ENCODE data around the gene VEZT. TPM values are rescaled to one million over a fixed set of nuclear protein-coding genes. Genes with fewer than 3 reads are reported as not detected.

The VEZT gene
- total RNA-seq, 2 experiments from 2014 or later, result 57.7 to 77.1 TPM

- H3K9me2 ChIP-seq (ENCODE audit: insufficient read depth, low read length), result no peaks in the 10 kb centered on the region
- H3K27ac ChIP-seq (ENCODE audit: low read depth, low read length, poor library complexity, severe bottlenecking), result no peak overlapping the region
- no peaks in the 10 kb centered on the region for H3K9me3 ChIP-seq (ENCODE audit: low read length)
- H2AFZ ChIP-seq (ENCODE audit: low read length), result no peak overlapping the region
- ChIA-PET CTCF (ENCODE audit: unreplicated experiment) (interaction anchor here (0.8 kb wide), 1 partner anchor 10 kb away, joined by 4 read pairs; no protein-coding TSS in a partner anchor), POLR2A (interaction anchor here (0.6 to 1.2 kb wide), 3 partner anchors 10 to 272 kb away, joined by 3 to 4 read pairs (median 4); no protein-coding TSS in a partner anchor)
- no peaks in the 10 kb centered on the region for H3K79me2 ChIP-seq (ENCODE audit: insufficient read depth, low read depth, low read length)
- BruUV-seq (replicated peaks), result no TSS peak
- no peaks in the 10 kb centered on the region for H4K20me1 ChIP-seq (ENCODE audit: insufficient read depth, low read length)
- intact Hi-C loops (cut with micrococcal nuclease; ENCODE audit: unreplicated experiment), result no loop called here
- H3K4me2 ChIP-seq (ENCODE audit: low read length), result no peak overlapping the region
- no peak overlapping the region for H3K4me3 ChIP-seq (ENCODE audit: low read depth, low read length, poor library complexity, severe bottlenecking)
- H3K36me3 ChIP-seq (ENCODE audit: insufficient read depth, low read length), result peaks cover 82% of the 10 kb centered on the region
- H3K4me1 ChIP-seq (ENCODE audit: insufficient read depth, low read length, poor library complexity, severe bottlenecking), result no peaks in the 10 kb centered on the region
- TF ChIP-seq CTCF (conservative IDR thresholded peaks at IDR 0.05; ENCODE audit: low read length) (no peak), EZH2phosphoT487 (IDR thresholded peaks at IDR 0.05; ENCODE audit: borderline replicate concordance, low read depth, low read length) (no peak)
- DNase-seq (ENCODE audit: low spot score), result no peak
Measured at GRCh38 chr12:95298916-95299315, 81.3 kb downstream of the VEZT start.

GRCh38 chr12:95300286-95300685 is 82.7 kb downstream of the VEZT start:
- no peak overlapping the region for H2AFZ ChIP-seq (ENCODE audit: low read length)
- H3K27ac ChIP-seq (ENCODE audit: low read depth, low read length, poor library complexity, severe bottlenecking), result no peak overlapping the region
- H3K9me2 ChIP-seq (ENCODE audit: insufficient read depth, low read length), result no peaks in the 10 kb centered on the region
- no peak for DNase-seq (ENCODE audit: low spot score)
- TF ChIP-seq EZH2phosphoT487 (IDR thresholded peaks at IDR 0.05; ENCODE audit: borderline replicate concordance, low read depth, low read length), result no peak
- TF ChIP-seq CTCF (conservative IDR thresholded peaks at IDR 0.05; ENCODE audit: low read length), result no peak
- no peak overlapping the region for H3K4me2 ChIP-seq (ENCODE audit: low read length)
- intact Hi-C loops (cut with micrococcal nuclease; ENCODE audit: unreplicated experiment), result no loop called here
- no peak overlapping the region for H3K4me3 ChIP-seq (ENCODE audit: low read depth, low read length, poor library complexity, severe bottlenecking)
- no peaks in the 10 kb centered on the region for H3K79me2 ChIP-seq (ENCODE audit: insufficient read depth, low read depth, low read length)
- peaks cover 81% of the 10 kb centered on the region for H3K36me3 ChIP-seq (ENCODE audit: insufficient read depth, low read length)
- TSS peak; percentile 33 for BruUV-seq (replicated peaks)
- POLR2A ChIA-PET, result interaction anchor here (0.6 to 0.9 kb wide), 4 partner anchors 13 to 243 kb away, joined by 3 to 9 read pairs (median 4); no protein-coding TSS in a partner anchor
- no peaks in the 10 kb centered on the region for H3K9me3 ChIP-seq (ENCODE audit: low read length)
- H4K20me1 ChIP-seq (ENCODE audit: insufficient read depth, low read length), result no peaks in the 10 kb centered on the region
- H3K4me1 ChIP-seq (ENCODE audit: insufficient read depth, low read length, poor library complexity, severe bottlenecking), result no peaks in the 10 kb centered on the region
- CTCF ChIA-PET (ENCODE audit: unreplicated experiment), result no interaction called here

GRCh38 chr12:95303476-95303875 is 85.9 kb downstream of the VEZT start:
- H3K4me2 ChIP-seq (ENCODE audit: low read length), result no peak overlapping the region
- BruUV-seq (replicated peaks), result no TSS peak
- H3K27ac ChIP-seq (ENCODE audit: low read depth, low read length, poor library complexity, severe bottlenecking), result no peak overlapping the region
- no peaks in the 10 kb centered on the region for H3K9me3 ChIP-seq (ENCODE audit: low read length)
- no peak overlapping the region for H2AFZ ChIP-seq (ENCODE audit: low read length)
- no peak for DNase-seq (ENCODE audit: low spot score)
- H3K4me3 ChIP-seq (ENCODE audit: low read depth, low read length, poor library complexity, severe bottlenecking), result no peak overlapping the region
- POLR2A ChIA-PET, result interaction anchor here (0.6 to 1.6 kb wide), 5 partner anchors 50 to 650 kb away, joined by 3 read pairs; no protein-coding TSS in a partner anchor
- H3K9me2 ChIP-seq (ENCODE audit: insufficient read depth, low read length), result no peaks in the 10 kb centered on the region
- CTCF ChIA-PET (ENCODE audit: unreplicated experiment), result no interaction called here
- no peak for TF ChIP-seq CTCF (conservative IDR thresholded peaks at IDR 0.05; ENCODE audit: low read length)
- no peak for TF ChIP-seq EZH2phosphoT487 (IDR thresholded peaks at IDR 0.05; ENCODE audit: borderline replicate concordance, low read depth, low read length)
- H3K79me2 ChIP-seq (ENCODE audit: insufficient read depth, low read depth, low read length), result no peaks in the 10 kb centered on the region
- intact Hi-C loops (cut with micrococcal nuclease; ENCODE audit: unreplicated experiment), result no loop called here
- H3K4me1 ChIP-seq (ENCODE audit: insufficient read depth, low read length, poor library complexity, severe bottlenecking), result no peaks in the 10 kb centered on the region
- H4K20me1 ChIP-seq (ENCODE audit: insufficient read depth, low read length), result no peaks in the 10 kb centered on the region
- H3K36me3 ChIP-seq (ENCODE audit: insufficient read depth, low read length), result peaks cover 65% of the 10 kb centered on the region

All from OCI-LY7 (cell line).